Measurements from ENCODE around the gene UGT1A8.
"Not testable (repeated sequence)": the region's sequence is repeated elsewhere in the genome, so short reads cannot be mapped to it uniquely, and the experiment has no call there.

The UGT1A8 gene

GRCh38 chr2:233740870-233741269 lies 123.4 kb downstream of the UGT1A8 start:
- Histone ChIP-seq H3K79me2 (ENCODE audit: low read length) (no peaks in the 10 kb centered on the region), H3K27me3 (replicated peaks; ENCODE audit: insufficient read depth, low read length) (no peaks in the 10 kb centered on the region), H3K9me3 (replicated peaks; ENCODE audit: insufficient read depth, low read length) (no peaks in the 10 kb centered on the region), H4K20me1 (ENCODE audit: insufficient read depth, low read length) (no peaks in the 10 kb centered on the region), H3K27ac (ENCODE audit: low read length) (no peak overlapping the region), H3K4me2 (ENCODE audit: low read depth, low read length) (no peak overlapping the region), H3K9me2 (replicated peaks; ENCODE audit: insufficient read depth, low read length) (no peaks in the 10 kb centered on the region), H3K9ac (ENCODE audit: low read length) (no peak overlapping the region), H3K4me1 (ENCODE audit: low read length) (no peaks in the 10 kb centered on the region), H3K4me3 (ENCODE audit: low read length) (no peak overlapping the region), H3F3A (ENCODE audit: insufficient read depth, low read length) (no peaks in the 10 kb centered on the region), H2AFZ (ENCODE audit: low read length) (no peak overlapping the region), H3K36me3 (replicated peaks; ENCODE audit: insufficient read depth, low read length) (no peaks in the 10 kb centered on the region)
- TF ChIP-seq EZH2phosphoT487 (IDR thresholded peaks at IDR 0.05; ENCODE audit: low read length) (no peak), EZH2 (optimal IDR thresholded peaks at IDR 0.05; ENCODE audit: low read depth, low read length) (no peak)
- TF ChIP-seq, protein P1, sequence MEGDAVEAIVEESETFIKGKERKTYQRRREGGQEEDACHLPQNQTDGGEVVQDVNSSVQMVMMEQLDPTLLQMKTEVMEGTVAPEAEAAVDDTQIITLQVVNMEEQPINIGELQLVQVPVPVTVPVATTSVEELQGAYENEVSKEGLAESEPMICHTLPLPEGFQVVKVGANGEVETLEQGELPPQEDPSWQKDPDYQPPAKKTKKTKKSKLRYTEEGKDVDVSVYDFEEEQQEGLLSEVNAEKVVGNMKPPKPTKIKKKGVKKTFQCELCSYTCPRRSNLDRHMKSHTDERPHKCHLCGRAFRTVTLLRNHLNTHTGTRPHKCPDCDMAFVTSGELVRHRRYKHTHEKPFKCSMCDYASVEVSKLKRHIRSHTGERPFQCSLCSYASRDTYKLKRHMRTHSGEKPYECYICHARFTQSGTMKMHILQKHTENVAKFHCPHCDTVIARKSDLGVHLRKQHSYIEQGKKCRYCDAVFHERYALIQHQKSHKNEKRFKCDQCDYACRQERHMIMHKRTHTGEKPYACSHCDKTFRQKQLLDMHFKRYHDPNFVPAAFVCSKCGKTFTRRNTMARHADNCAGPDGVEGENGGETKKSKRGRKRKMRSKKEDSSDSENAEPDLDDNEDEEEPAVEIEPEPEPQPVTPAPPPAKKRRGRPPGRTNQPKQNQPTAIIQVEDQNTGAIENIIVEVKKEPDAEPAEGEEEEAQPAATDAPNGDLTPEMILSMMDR (IDR thresholded peaks at IDR 0.05; ENCODE audit: low read length) = no peak
- no peak for DNase-seq

DNA sequence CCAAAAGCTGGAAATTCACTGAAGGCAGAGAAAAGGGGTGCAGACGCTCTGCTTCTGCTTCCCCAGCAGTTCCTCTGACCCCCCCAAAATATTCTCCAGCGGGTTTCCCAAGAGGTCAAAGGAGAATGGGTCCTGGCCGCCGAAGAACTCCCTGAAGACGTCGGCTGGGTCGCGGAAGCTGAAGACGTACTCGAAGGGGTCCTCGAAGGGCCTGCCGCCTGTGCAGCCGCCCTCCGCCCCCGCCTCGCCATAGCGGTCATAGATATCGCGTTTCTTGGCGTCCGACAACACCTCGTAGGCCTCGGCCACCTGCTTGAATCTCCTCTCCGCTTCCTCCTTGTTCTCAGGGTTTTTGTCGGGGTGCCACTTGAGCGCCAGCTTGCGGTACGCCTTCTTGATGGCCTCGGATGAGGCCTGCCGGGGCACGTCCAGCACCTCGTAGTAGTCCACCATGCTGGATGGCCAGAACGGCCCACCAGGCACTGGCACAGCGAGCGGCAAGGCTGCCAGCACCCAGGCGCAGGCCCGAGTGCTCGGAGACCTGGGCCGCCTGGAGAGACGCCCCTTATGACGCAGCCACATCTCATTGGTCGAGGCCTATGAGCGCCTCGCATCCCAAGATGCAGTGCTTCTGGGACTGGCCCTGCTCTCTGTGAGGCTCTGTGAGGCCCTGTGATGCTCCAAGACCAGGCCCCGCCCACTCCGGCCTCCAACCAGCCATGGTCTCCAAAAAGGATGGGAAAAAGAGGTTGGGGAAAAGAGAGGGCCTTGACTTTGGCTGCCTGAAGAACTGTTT lies 126.2 kb downstream of the UGT1A8 start:
- no peak overlapping the region for H3K27ac ChIP-seq (ENCODE audit: low read length)
- H3K27me3 ChIP-seq (replicated peaks; ENCODE audit: insufficient read depth, low read length) = no peaks in the 10 kb centered on the region
- no peak overlapping the region for H3K9ac ChIP-seq (ENCODE audit: low read length)
- H3K4me2 ChIP-seq (ENCODE audit: low read depth, low read length) = no peak overlapping the region
- no peaks in the 10 kb centered on the region for H3F3A ChIP-seq (ENCODE audit: insufficient read depth, low read length)
- no peaks in the 10 kb centered on the region for H3K36me3 ChIP-seq (replicated peaks; ENCODE audit: insufficient read depth, low read length)
- H3K9me2 ChIP-seq (replicated peaks; ENCODE audit: insufficient read depth, low read length) = no peaks in the 10 kb centered on the region
- H4K20me1 ChIP-seq (ENCODE audit: insufficient read depth, low read length) = no peaks in the 10 kb centered on the region
- no peak overlapping the region for H3K4me3 ChIP-seq (ENCODE audit: low read length)
- no peak overlapping the region for H2AFZ ChIP-seq (ENCODE audit: low read length)
- no peak for DNase-seq
- TF ChIP-seq EZH2 (optimal IDR thresholded peaks at IDR 0.05; ENCODE audit: low read depth, low read length) (no peak), EZH2phosphoT487 (IDR thresholded peaks at IDR 0.05; ENCODE audit: low read length) (no peak)
- TF ChIP-seq, protein P1 (IDR thresholded peaks at IDR 0.05; ENCODE audit: low read length) = no peak
- H3K9me3 ChIP-seq (replicated peaks; ENCODE audit: insufficient read depth, low read length) = no peaks in the 10 kb centered on the region
- H3K79me2 ChIP-seq (ENCODE audit: low read length) = no peaks in the 10 kb centered on the region
- no peaks in the 10 kb centered on the region for H3K4me1 ChIP-seq (ENCODE audit: low read length)

- Histone ChIP-seq H3K27ac (ENCODE audit: low read length) (no peak overlapping the region), H3K9ac (ENCODE audit: low read length) (no peak overlapping the region), H3K27me3 (replicated peaks; ENCODE audit: insufficient read depth, low read length) (no peaks in the 10 kb centered on the region), H3K9me2 (replicated peaks; ENCODE audit: insufficient read depth, low read length) (no peaks in the 10 kb centered on the region), H3K79me2 (ENCODE audit: low read length) (no peaks in the 10 kb centered on the region), H3F3A (ENCODE audit: insufficient read depth, low read length) (no peaks in the 10 kb centered on the region), H2AFZ (ENCODE audit: low read length) (no peak overlapping the region), H4K20me1 (ENCODE audit: insufficient read depth, low read length) (no peaks in the 10 kb centered on the region), H3K9me3 (replicated peaks; ENCODE audit: insufficient read depth, low read length) (no peaks in the 10 kb centered on the region), H3K36me3 (replicated peaks; ENCODE audit: insufficient read depth, low read length) (no peaks in the 10 kb centered on the region), H3K4me3 (ENCODE audit: low read length) (no peak overlapping the region), H3K4me1 (ENCODE audit: low read length) (no peaks in the 10 kb centered on the region), H3K4me2 (ENCODE audit: low read depth, low read length) (no peak overlapping the region)
- DNase-seq = no peak
- TF ChIP-seq, protein P1 (IDR thresholded peaks at IDR 0.05; ENCODE audit: low read length) = no peak
- TF ChIP-seq EZH2phosphoT487 (IDR thresholded peaks at IDR 0.05; ENCODE audit: low read length) (no peak), EZH2 (optimal IDR thresholded peaks at IDR 0.05; ENCODE audit: low read depth, low read length) (no peak)
These were observed 127.8 kb downstream of the UGT1A8 start for GRCh38 chr2:233745073-233745755.

- not testable (repeated sequence) for H3K27ac ChIP-seq (ENCODE audit: low read length); H3K4me3 ChIP-seq (ENCODE audit: low read length); H3F3A ChIP-seq (ENCODE audit: insufficient read depth, low read length); H3K9me3 ChIP-seq (replicated peaks; ENCODE audit: insufficient read depth, low read length); H4K20me1 ChIP-seq (ENCODE audit: insufficient read depth, low read length); H2AFZ ChIP-seq (ENCODE audit: low read length); H3K9me2 ChIP-seq (replicated peaks; ENCODE audit: insufficient read depth, low read length); H3K27me3 ChIP-seq (replicated peaks; ENCODE audit: insufficient read depth, low read length); H3K9ac ChIP-seq (ENCODE audit: low read length); H3K4me2 ChIP-seq (ENCODE audit: low read depth, low read length); H3K79me2 ChIP-seq (ENCODE audit: low read length); H3K4me1 ChIP-seq (ENCODE audit: low read length); DNase-seq; H3K36me3 ChIP-seq (replicated peaks; ENCODE audit: insufficient read depth, low read length)
These were observed 128.4 kb downstream of the UGT1A8 start for GRCh38 chr2:233745838-233746237.
